NB4 (cell line): ENCODE measurements around the gene ITGA8.

Source experiments
- DNase-seq: peaks from one replicate; pipeline ENCODE4 v3.0.0; 2010; ENCODE audit warnings: low read depth
- H3K4me3 ChIP-seq: one replicate; pipeline ENCODE4 v1.5.1; 2011; ENCODE audit warnings: mild to moderate bottlenecking, low read depth, low read length, moderate library complexity
- CTCF ChIP-seq: IDR thresholded peaks from one replicate; pipeline ENCODE4 v1.5.1; 2012; ENCODE audit warnings: low read depth, low read length
- MYC ChIP-seq: IDR thresholded peaks from 2 replicates; pipeline ENCODE4 v1.6.1; 2011; ENCODE audit warnings: low read depth, low read length
- POLR2A ChIP-seq: IDR thresholded peaks from 2 replicates; pipeline ENCODE4 v1.6.1; 2011; ENCODE audit warnings: mild to moderate bottlenecking; ENCODE audit not compliant: insufficient read length; ENCODE audit errors: extremely low read depth
- TF ChIP-seq, protein P1 (sequence below): IDR thresholded peaks from 2 replicates; pipeline ENCODE4 v1.6.1; 2011; ENCODE audit warnings: low read depth, low read length

The ITGA8 gene

DNA sequence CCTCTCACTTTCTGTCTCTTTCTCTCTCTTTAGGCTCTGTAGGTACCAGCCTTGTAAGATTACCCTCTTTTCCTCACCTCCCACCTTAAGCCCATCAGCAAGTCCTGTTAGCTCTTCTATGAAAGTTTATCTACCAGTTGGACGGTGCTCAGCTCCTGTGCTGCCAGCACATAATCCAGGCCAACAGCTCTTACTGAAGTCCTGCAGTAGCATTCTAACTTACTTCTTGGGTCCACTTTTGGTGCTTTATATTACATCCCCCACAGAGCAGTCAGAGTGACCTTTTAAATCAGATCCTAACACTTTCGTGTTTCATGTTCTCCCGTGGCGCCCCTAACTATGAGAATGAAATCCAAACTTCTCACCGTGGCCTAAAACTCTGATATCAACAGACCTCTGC lies 38.9 kb upstream of the ITGA8 start:
- no peak overlapping the region for H3K4me3 ChIP-seq
- DNase-seq, result no peak
- TF ChIP-seq MYC, result no peak
- TF ChIP-seq POLR2A, result no peak
- TF ChIP-seq, protein P1, sequence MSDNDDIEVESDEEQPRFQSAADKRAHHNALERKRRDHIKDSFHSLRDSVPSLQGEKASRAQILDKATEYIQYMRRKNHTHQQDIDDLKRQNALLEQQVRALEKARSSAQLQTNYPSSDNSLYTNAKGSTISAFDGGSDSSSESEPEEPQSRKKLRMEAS, result no peak
- no peak for TF ChIP-seq CTCF

GRCh38 chr10:15754937-15755336 lies 35.2 kb upstream of the ITGA8 start:
- no peak overlapping the region for H3K4me3 ChIP-seq
- DNase-seq, result no peak
- no peak for TF ChIP-seq CTCF
- no peak for TF ChIP-seq POLR2A
- no peak for TF ChIP-seq MYC
- TF ChIP-seq, protein P1, result no peak

DNA sequence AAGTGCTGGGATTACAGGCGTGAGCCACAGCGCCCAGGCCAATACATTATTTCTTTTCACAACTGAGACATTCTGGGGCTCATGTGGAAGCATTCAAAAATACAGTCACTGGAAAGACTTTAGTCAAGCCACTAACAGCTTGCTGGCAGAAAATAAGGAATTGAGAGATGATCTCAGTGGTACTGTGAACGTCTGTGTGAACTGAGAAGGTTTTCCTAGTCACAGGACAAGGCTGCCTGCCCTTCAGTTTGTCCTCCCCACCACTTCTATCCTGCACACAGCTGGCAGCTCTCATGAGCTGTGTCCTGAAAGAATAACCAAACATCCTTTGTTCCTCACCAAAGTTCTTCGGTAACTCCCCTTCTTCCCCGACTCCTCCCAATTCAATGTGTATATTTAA lies 31.3 kb upstream of the ITGA8 start:
- DNase-seq, result no peak
- no peak overlapping the region for H3K4me3 ChIP-seq
- no peak for TF ChIP-seq CTCF
- TF ChIP-seq, protein P1, result no peak
- TF ChIP-seq POLR2A, result no peak
- no peak for TF ChIP-seq MYC

GRCh38 chr10:15748126-15748525 lies 28.4 kb upstream of the ITGA8 start:
- H3K4me3 ChIP-seq, result no peak overlapping the region
- no peak for DNase-seq

DNA sequence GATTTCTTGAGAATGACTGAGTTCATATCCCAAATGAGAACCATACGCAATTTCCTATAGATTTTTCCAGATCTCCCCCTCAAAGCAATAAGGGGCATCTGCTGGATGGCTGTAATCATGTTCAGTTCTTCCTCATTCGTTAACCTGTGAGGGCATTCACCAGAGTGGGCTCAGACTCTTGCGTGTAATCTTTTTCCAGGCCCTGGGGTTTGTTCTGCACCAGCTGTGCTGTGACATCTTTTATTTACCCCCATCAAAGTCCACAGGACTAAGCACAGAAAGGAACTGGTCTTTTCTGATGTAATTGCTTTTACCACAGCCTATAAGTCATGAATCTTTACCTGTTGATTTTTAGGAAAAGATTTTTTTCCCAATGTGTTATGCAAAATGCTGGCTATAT lies 27.9 kb upstream of the ITGA8 start:
- TF ChIP-seq POLR2A, result no peak
- TF ChIP-seq, protein P1, result no peak
- TF ChIP-seq MYC, result no peak
- no peak for TF ChIP-seq CTCF
- DNase-seq, result no peak
- no peak overlapping the region for H3K4me3 ChIP-seq

More at GRCh38 chr10:15748126-15748525, 28.4 kb upstream of the ITGA8 start:
- TF ChIP-seq, protein P1, result no peak
- TF ChIP-seq CTCF, result no peak
- no peak for TF ChIP-seq MYC
- TF ChIP-seq POLR2A, result no peak

DNA sequence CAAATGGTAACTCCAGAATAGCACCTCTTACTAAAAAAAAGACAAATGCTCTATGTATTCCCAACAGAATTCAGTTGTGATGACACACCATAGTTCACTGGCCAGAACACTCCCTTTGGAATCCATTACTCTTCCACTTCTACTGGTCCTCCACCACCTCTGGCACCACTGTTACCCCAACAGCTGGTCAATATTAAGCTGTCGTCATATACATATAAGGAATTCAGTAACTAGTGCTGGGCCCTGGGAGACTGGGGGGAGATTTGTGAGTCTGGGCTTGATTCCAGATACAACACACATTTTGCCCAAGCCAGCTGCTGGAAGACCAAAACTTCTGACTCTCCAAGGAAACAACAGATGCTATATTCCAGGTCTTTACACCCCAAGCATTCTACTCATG lies 26.0 kb upstream of the ITGA8 start:
- H3K4me3 ChIP-seq, result no peak overlapping the region
- no peak for DNase-seq
- no peak for TF ChIP-seq CTCF
- no peak for TF ChIP-seq MYC
- no peak for TF ChIP-seq POLR2A
- TF ChIP-seq, protein P1, result no peak
